Thoracic aorta (tissue), 2 donors: Measurements from ENCODE around the gene ZBTB9. TPM values are rescaled to one million over a fixed set of nuclear protein-coding genes. Genes with fewer than 3 reads are reported as not detected.

ENCODE experiments used
- ATAC-seq: fragments of 150-250 bp; one replicate; pipeline ENCODE4 v1.8.0; 2017; ENCODE audit warnings: low read depth; ENCODE audit not compliant: insufficient number of reproducible peaks, low FRiP score
- DNase-seq: peaks from one replicate; pipeline ENCODE4 v3.0.0-alpha.2; 2020; ENCODE audit warnings: low spot score
- H3K27ac ChIP-seq, 2 donors: fragments of 200-600 bp; sonication (generic); 1 replicate in 1 of 2; 2 replicates in 1 of 2; pipeline ENCODE4 v1.5.1; 2016; ENCODE audit warnings: mild to moderate bottlenecking in 2 of 2, moderate library complexity in 2 of 2
- H3K27me3 ChIP-seq: fragments of 200-600 bp; sonication (generic); replicated peaks from 2 replicates; pipeline ENCODE4 v1.6.0; 2016; ENCODE audit warnings: mild to moderate bottlenecking; ENCODE audit not compliant: insufficient read depth
- H3K36me3 ChIP-seq: fragments of 200-600 bp; sonication (generic); one replicate; pipeline ENCODE4 v1.5.1; 2016
- H3K4me1 ChIP-seq, 2 donors: fragments of 200-600 bp; sonication (generic); 1 replicate in 1 of 2; 2 replicates in 1 of 2; pipeline versions ENCODE4 v1.5.1 to v1.6.0; 2016; ENCODE audit warnings: low read depth in 2 of 2, mild to moderate bottlenecking in 1 of 2; ENCODE audit not compliant: control insufficient read depth in 1 of 2
- H3K4me3 ChIP-seq: fragments of 200-600 bp; sonication (generic); 2 replicates; pipeline ENCODE4 v1.5.1; 2016; ENCODE audit warnings: mild to moderate bottlenecking
- H3K9me3 ChIP-seq: fragments of 200-600 bp; sonication (generic); 2 replicates; pipeline ENCODE4 v1.5.1; 2016
- CTCF ChIP-seq: fragments of 200-600 bp; sonication (generic); IDR thresholded peaks from one replicate; pipeline ENCODE4 v1.5.1; 2019; ENCODE audit warnings: antibody characterized with exemption
- total RNA-seq, 2 donors: library from RNA; depleted of rRNA; stranded (reverse); fragments of >200 nt; gene quantifications; one replicate each; pipeline versions ENCODE4 v1.1.0 to v1.2.3, GENCODE V29; 2016

Gene ZBTB9
- total RNA-seq, 2 donors from 2014 or later: 1.1 to 7.1 TPM

- Histone ChIP-seq H3K27ac (no peak overlapping the region), H3K27me3 (no peaks in the 10 kb centered on the region), H3K36me3 (no peaks in the 10 kb centered on the region), H3K4me1 (no peaks in the 10 kb centered on the region), H3K9me3 (no peaks in the 10 kb centered on the region), H3K4me3 (no peak overlapping the region)
- no peak for TF ChIP-seq CTCF
- no peak for ATAC-seq
- DNase-seq: no peak
These were observed 48.1 kb downstream of the ZBTB9 start for GRCh38 chr6:33502486-33502885.

GRCh38 chr6:33504486-33504885, 50.1 kb downstream of the ZBTB9 start:
- H3K4me3 ChIP-seq: no peak overlapping the region
- H3K36me3 ChIP-seq: no peaks in the 10 kb centered on the region
- TF ChIP-seq CTCF: no peak
- H3K4me1 ChIP-seq: no peaks in the 10 kb centered on the region
- no peak overlapping the region for H3K27ac ChIP-seq
- no peak for DNase-seq
- H3K9me3 ChIP-seq: no peaks in the 10 kb centered on the region
- ATAC-seq: no peak
- H3K27me3 ChIP-seq: no peaks in the 10 kb centered on the region

GRCh38 chr6:33505548-33506370, 51.4 kb downstream of the ZBTB9 start:
- H3K4me3 ChIP-seq: no peak overlapping the region
- ATAC-seq (no peak), DNase-seq (no peak)
- H3K27me3 ChIP-seq: no peaks in the 10 kb centered on the region
- no peaks in the 10 kb centered on the region for H3K36me3 ChIP-seq
- H3K4me1 ChIP-seq: no peaks in the 10 kb centered on the region
- H3K27ac ChIP-seq: no peak overlapping the region
- no peak for TF ChIP-seq CTCF
- no peaks in the 10 kb centered on the region for H3K9me3 ChIP-seq

Other genes starting within 250 kb of the ZBTB9 start
- gene HSD17B8, start 249.9 kb upstream of the ZBTB9 start, total RNA-seq: 10 to 100 TPM in 1 of 2 donors, 1 to 10 TPM in 1; 4.0 to 15.0 TPM
- gene RING1, start 246.1 kb upstream of the ZBTB9 start, total RNA-seq: 10 to 100 TPM; 13.2 to 17.3 TPM
- gene VPS52, start 182.7 kb upstream of the ZBTB9 start, total RNA-seq: 10 to 100 TPM; 31.4 to 43.2 TPM
- gene RPS18, start 182.5 kb upstream of the ZBTB9 start, total RNA-seq: 1,000 to 10,000 TPM; 1,163 to 1,178 TPM
- gene B3GALT4, start 177.5 kb upstream of the ZBTB9 start, total RNA-seq: 10 to 100 TPM; 18.1 to 27.3 TPM
- 10 to 100 TPM; 42.6 to 60.3 TPM for gene WDR46, start 165.3 kb upstream of the ZBTB9 start, total RNA-seq
- gene PFDN6, start 165.0 kb upstream of the ZBTB9 start, total RNA-seq: 10 to 100 TPM; 26.8 to 31.9 TPM
- 10 to 100 TPM; 49.9 to 83.5 TPM for gene RGL2, start 155.6 kb upstream of the ZBTB9 start, total RNA-seq
- gene TAPBP, start 140.5 kb upstream of the ZBTB9 start, total RNA-seq: 100 to 1,000 TPM in 1 of 2 donors, 10 to 100 TPM in 1; 88.0 to 107 TPM
- 10 to 100 TPM; 15.0 to 29.5 TPM for gene ZBTB22, start 136.8 kb upstream of the ZBTB9 start, total RNA-seq
- 10 to 100 TPM; 32.4 to 78.5 TPM for gene DAXX, start 131.6 kb upstream of the ZBTB9 start, total RNA-seq
- under 1 TPM; 0.81 to 0.85 TPM for gene KIFC1, start 62.8 kb upstream of the ZBTB9 start, total RNA-seq
- gene PHF1, start 43.6 kb upstream of the ZBTB9 start, total RNA-seq: 100 to 1,000 TPM in 1 of 2 donors, 10 to 100 TPM in 1; 82.0 to 104 TPM
- gene CUTA, start 36.5 kb upstream of the ZBTB9 start, total RNA-seq: 100 to 1,000 TPM in 1 of 2 donors, 10 to 100 TPM in 1; 60.3 to 207 TPM
- 10 to 100 TPM; 16.2 to 24.6 TPM for gene SYNGAP1, start 34.5 kb upstream of the ZBTB9 start, total RNA-seq
- gene BAK1, start 125.7 kb downstream of the ZBTB9 start, total RNA-seq: 10 to 100 TPM; 13.8 to 14.0 TPM
- gene ITPR3, start 166.7 kb downstream of the ZBTB9 start, total RNA-seq: 10 to 100 TPM; 15.2 to 21.2 TPM